ENCODE measurements around the gene PSD.

DNA sequence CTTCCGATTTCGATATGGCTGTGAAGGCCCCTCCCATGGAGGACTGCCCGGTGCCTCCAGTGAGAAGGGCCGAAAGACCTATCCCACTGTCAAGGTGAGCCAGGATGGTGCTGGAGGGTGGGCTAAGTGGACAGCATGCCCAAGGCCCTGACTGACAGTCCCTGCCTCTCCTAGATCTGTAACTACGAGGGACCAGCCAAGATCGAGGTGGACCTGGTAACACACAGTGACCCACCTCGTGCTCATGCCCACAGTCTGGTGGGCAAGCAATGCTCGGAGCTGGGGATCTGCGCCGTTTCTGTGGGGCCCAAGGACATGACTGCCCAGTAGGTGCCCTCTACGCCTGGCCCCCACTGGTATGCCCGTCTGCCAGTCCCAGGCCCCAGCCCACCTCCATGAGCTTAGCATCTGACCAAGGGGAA, 21.8 kb downstream of the PSD start:
- TF ChIP-seq, protein P1, sequence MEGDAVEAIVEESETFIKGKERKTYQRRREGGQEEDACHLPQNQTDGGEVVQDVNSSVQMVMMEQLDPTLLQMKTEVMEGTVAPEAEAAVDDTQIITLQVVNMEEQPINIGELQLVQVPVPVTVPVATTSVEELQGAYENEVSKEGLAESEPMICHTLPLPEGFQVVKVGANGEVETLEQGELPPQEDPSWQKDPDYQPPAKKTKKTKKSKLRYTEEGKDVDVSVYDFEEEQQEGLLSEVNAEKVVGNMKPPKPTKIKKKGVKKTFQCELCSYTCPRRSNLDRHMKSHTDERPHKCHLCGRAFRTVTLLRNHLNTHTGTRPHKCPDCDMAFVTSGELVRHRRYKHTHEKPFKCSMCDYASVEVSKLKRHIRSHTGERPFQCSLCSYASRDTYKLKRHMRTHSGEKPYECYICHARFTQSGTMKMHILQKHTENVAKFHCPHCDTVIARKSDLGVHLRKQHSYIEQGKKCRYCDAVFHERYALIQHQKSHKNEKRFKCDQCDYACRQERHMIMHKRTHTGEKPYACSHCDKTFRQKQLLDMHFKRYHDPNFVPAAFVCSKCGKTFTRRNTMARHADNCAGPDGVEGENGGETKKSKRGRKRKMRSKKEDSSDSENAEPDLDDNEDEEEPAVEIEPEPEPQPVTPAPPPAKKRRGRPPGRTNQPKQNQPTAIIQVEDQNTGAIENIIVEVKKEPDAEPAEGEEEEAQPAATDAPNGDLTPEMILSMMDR (IDR thresholded peaks at IDR 0.05): no peak
- TF ChIP-seq POLR2A (IDR thresholded peaks at IDR 0.05; ENCODE audit: low read depth) (no peak), EP300 (IDR thresholded peaks at IDR 0.05) (no peak), POLR2AphosphoS5 (IDR thresholded peaks at IDR 0.05) (no peak)
